Kidney glomerular epithelial cell (primary cell): ENCODE measurements around the gene YOD1.
"Not testable (repeated sequence)": the region's sequence is repeated elsewhere in the genome, so short reads cannot be mapped to it uniquely, and the experiment has no call there.

ENCODE experiments used
- DNase-seq: peaks from one replicate; lab custom pipeline; 2025; lab: John Stamatoyannopoulos, UW

The YOD1 gene

DNA sequence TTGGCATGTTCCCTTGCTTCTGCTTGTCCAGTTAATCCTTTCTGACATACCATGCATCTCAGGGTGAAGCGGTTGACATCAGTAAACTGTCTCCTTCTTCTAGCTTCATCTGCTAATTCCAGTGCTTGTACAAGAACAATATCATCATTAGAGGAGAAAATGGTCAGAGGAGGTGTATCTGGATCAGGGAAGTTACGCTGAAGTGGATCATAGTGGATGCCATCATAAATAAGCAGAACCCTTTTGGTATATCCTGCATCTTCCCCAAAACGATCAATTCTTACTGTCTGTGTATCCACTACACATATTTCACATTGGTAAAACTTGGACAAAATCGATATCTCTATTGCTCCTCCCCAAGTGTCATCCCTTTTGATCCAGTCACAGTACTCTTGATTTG lies 2.0 kb downstream of the YOD1 start:
- no peak for DNase-seq

GRCh38 chr1:207048041-207048440 lies 3.0 kb downstream of the YOD1 start:
- no peak for DNase-seq

DNA sequence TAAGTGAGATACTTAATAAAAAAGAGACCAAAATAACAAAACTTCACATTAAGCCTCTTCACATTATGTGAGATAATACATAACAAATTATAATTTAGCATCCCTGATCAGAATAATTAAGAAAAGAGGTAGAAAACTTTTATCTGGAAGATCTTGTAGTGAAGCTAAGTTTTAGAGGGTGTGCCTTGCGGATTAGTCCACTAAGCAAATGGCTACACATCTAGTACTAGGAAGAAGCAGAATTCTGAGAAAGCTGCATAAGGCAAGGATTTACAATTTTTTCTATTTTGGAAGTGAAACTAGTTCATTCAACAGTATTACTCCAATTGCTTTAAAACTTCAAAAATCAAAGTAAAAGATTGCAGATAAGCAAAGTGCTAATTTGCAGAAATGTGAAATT lies 3.5 kb downstream of the YOD1 start:
- DNase-seq = no peak

GRCh38 chr1:207045453-207045852 lies 5.6 kb downstream of the YOD1 start:
- no peak for DNase-seq

- not testable (repeated sequence) for DNase-seq
Measured at GRCh38 chr1:207041397-207041796, 9.6 kb downstream of the YOD1 start.

GRCh38 chr1:207040181-207040533 lies 10.9 kb downstream of the YOD1 start:
- peak; percentile 49 for DNase-seq

DNA sequence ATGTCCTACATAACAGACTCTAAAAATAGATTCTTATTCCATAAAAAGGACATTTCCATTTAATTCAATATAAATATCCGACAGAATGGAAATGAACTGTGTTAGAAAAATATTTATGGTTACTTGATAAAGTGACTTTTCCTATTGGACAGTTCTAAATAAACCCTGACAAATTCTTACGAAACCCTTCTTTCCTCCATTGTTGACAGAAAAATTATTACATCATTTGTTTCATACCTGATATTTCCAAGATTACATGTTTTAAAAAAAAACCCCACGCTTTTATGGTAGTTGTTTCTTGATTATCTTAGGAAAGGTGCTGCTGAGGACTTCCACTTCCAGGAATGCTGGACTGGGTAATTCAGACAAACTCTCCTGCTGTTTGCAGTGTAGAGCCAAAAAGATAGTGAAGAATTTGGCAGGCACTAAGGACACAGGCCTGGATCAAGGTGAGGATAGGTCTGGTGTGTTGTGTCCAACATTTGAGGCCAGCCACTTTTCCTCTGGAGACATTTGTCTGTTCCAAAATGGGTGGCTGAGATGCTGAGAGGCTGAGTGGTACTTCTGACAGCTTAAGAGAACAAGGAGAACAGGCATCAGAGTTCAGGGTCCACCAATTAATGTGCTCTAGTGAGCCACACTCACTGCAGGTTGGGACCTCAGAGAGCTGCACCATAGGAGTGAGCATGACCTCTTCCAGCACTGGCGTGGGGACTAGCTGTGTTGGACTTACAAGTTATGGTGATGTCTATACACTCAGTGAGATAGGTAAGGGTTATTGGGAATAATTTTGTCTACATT lies 11.4 kb downstream of the YOD1 start:
- DNase-seq = no peak

DNA sequence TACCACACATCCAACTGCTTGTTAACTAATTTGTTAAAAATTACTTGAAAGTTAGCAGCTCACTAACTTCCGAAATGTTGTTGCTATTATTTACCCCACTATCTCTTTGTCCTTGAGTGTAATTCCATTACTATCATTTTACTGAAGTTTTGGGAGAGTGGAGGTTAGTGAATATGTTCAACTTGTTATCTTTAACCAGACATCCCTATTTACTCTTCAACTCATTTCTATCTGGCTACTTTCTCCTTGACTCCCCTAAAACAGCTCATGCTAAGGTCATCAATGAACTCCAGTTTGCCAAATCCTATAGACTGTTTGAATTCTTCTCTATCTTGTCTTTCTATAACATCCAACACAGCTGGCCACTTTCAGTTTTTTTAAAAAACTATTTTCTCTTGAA lies 14.1 kb downstream of the YOD1 start:
- DNase-seq = no peak

DNA sequence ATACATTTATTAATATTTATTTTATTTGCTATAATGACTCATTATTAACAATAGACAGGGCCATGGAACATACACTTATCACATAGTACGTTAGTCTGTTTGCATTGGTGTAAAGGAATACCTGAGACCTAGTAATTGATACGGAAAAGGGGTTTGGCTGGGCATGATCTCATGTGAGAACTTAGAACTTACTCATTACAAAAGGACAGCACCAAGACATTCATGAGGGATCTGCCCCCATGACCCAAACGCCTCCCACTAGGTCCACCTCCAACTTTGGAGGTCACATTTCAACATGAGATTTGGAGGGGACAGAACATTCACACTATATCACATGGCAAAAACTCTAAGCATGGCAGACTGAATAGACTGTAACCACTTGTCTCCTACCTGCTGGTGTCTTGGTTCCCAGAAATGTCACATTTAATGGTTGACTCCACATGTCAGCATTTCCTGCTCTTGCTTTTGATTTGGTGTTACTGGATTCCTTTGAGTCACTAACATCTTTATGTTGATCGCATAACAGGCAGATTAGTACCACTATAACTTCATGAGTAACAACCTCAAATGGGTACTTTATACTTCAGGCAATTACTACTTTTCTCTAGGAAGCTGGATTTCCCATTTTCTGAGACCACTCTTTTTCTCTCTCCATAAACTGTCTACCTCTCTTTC lies 15.0 kb downstream of the YOD1 start:
- no peak for DNase-seq

DNA sequence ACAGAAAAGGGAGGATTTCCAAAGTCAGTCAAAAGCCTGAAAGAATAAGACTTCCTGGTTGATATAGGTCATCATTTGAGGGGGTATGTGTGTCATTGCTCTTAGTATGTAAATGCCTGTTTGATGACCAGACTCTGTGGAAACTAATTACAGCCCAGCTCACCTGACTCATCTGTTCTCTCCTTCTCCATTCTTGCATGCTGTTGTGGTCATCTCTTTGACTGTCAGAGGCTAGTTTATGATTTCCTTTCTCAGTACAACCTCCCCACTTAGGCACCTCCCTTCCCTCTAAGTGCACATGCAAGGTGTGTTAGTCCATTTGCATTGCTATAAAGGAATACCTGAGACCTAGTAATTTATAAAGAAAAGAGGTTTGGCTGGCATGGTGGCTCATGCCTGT lies 16.0 kb downstream of the YOD1 start:
- DNase-seq = peak; percentile 95

DNA sequence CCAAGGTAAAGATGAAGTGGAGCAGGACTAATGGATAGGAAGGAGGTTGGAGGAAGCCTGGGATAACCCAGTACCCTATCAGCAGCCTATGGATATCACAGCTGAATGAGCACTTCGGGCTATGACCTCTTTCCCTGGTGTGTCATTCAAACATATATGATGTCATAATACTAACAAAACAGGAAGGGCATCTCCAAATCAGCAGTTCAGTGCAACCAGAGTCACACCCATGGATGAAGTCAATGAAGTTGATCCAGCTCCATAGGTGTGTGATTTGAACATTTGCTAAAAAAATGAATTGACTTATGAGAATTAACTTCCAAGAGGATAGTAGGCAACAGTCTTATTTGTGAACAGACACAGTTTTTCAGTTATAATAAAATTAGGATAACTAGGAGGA lies 16.8 kb downstream of the YOD1 start:
- DNase-seq = no peak

GRCh38 chr1:207033302-207033701 lies 17.7 kb downstream of the YOD1 start:
- DNase-seq = no peak

DNA sequence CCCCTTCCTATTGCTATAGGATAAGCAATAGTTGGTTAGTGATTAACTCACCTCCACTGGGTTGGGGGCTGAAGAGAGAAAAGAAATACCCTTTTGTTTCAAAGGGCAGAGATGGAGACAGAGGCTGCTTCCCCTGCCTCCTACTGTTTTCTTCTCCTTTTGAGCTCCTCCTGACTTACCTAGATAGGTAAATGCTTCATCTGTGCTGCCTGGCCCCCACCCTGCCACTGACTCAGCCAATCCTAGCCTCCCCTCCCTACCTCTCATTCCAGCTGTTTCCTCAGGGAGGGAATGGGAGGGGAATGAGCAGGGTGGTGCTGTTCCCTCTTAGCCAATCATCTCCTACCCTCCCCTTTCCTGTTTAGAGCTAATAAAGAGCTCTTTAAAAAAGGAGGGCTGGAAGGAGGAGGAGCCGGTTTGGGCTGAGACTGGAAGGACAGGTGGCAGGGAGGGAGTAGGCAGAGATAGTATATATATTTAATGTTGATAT lies 18.4 kb downstream of the YOD1 start, which contains the start of gene C1orf116:
Gene C1orf116, minus strand, starts transcription at position 229 of the 490 bp plus-strand sequence. CDS start 5,158 bp downstream, outside the sequence.
- DNase-seq = no peak

- no peak for DNase-seq
Measured at GRCh38 chr1:207031632-207032264, 19.3 kb downstream of the YOD1 start.

- DNase-seq = no peak
Measured at GRCh38 chr1:207031016-207031415, 20.0 kb downstream of the YOD1 start.

GRCh38 chr1:207030522-207031009 lies 20.4 kb downstream of the YOD1 start:
- DNase-seq = no peak

DNA sequence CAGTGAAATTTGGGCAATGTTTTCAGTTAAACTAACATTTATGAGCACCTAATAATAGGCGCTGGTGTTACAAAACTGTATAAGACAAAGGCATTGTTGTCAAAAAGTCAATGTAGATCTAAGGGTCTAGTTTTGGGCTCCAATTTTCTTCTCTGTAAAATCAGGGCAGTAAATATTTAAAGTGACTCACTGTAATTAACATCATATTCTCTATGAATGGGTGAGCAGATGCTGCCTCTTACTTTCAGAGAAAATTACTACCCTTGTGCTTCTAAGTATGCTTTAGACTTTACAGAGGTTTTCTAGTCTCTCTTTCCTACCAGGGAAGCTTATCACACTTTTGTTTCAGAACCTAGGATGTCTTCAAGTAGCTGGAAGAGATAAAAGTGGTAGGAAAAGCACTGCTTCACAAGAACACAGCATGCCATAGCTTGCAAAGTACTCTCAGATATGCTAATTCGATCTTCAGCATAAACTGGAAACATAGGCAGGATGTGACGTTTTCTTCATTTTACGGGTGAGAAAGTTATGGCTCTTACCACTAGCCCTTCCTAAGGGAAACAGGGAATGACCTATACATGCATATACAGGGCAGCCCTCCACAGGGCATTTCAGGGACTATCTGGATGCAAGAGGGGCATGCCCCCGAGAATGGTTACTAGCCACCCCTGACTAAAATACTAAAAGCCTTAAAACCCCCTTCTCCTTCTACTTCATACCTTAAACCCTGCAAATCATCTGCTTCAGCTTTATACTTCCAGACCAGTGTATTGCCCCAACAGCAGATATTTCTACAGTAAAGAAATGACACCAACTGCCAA lies 21.1 kb downstream of the YOD1 start:
- DNase-seq = no peak

DNA sequence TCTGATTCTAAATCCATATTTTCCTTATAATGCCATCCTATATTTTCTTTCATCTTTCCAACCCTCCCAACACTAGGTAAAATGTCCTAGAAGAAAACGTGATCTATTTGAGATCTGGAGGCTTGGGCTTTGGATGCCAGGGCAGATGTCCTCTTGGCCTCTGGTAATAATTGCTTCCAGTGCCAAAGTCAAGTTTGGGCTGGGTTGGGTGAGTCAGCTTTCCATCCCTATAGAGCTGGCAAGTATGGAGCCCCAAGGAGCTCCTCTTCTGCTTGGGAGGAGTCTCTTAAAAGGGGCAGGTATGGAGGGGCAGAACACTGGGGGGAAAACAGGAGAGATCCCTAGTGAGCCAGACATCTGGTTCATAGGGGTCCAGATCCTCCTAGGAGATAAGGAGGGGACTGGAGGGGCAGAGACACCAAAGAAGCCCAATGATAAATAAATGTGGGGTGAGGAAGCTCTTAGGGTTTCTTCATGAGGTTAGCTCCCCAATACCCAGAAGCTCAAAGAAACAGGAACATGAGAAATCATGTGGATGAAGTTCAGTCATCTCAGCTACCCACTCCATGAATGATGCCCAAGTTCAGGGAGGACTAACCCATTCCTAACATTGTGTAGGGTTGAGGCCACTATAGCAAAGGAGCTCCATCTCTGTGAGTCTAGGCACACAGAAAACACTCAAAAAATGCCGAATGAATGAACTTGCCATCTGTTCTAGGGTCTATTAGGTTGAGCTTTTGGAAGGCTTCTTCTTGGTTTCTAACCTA lies 21.9 kb downstream of the YOD1 start:
- DNase-seq = no peak

- DNase-seq = peak; percentile 12
Measured at GRCh38 chr1:207027921-207028320, 23.1 kb downstream of the YOD1 start.

DNA sequence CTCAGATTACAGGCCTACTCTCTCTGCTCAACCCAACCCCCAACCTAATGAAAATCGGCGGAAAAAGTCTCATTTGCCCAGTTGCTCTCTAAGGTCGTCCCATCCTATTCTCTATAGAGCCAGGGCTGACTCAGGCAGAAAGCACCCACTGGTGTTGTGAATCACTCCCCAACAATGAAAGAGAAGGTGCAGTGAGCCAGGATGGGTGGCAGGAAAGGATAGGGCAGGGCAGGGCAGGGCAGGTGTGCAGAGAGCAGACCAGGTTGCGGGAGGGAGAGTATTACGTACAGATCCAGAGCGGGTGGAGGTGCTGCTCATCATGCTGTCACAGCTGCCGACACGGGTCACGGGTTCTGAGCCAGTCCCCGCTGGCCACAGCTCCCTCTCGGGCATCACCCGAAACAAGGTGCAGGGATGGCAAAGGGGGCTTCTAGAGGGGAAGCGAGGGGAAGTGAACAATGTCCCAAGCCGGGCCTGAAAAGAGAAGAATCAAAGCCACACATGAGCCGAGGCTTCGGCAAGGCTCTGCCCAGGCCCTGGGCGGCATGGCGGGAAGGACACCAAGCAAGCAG lies 23.7 kb downstream of the YOD1 start:
- DNase-seq = peak; percentile 81

- peak; percentile 47 for DNase-seq
Measured at GRCh38 chr1:207026104-207026534, 24.9 kb downstream of the YOD1 start.
